WERI-Rb-1 (cell line): ENCODE data around the gene PARL.
"Not testable (repeated sequence)": the region's sequence is repeated elsewhere in the genome, so short reads cannot be mapped to it uniquely, and the experiment has no call there.

Source experiments
- DNase-seq: peaks from one replicate; pipeline ENCODE4 v3.0.0-alpha.2; 2020
- H3K27ac ChIP-seq: fragments of 250-450 bp; sonication (Bioruptor Pico); 2 replicates; pipeline ENCODE4 v1.5.1; 2020; ENCODE audit warnings: mild to moderate bottlenecking, moderate library complexity
- H3K27me3 ChIP-seq: fragments of 250-450 bp; sonication (Bioruptor Pico); 2 replicates; pipeline ENCODE4 v1.5.1; 2021; ENCODE audit warnings: mild to moderate bottlenecking, low read depth, moderate library complexity; ENCODE audit not compliant: insufficient read depth, severe bottlenecking
- H3K36me3 ChIP-seq: fragments of 250-450 bp; sonication (Bioruptor Pico); 2 replicates; pipeline ENCODE4 v1.5.1; 2020; ENCODE audit warnings: mild to moderate bottlenecking, moderate library complexity
- H3K4me3 ChIP-seq: 2 replicates; pipeline ENCODE4 v1.5.1; 2011; ENCODE audit warnings: low read depth, mild to moderate bottlenecking, control low read depth, low read length
- H3K9me3 ChIP-seq: fragments of 250-450 bp; sonication (Bioruptor Pico); 2 replicates; pipeline ENCODE4 v1.5.1; 2021; ENCODE audit warnings: mild to moderate bottlenecking, moderate library complexity; ENCODE audit not compliant: severe bottlenecking
- CTCF ChIP-seq: IDR thresholded peaks from 2 replicates; pipeline ENCODE4 v1.5.1; 2011; ENCODE audit warnings: low read depth, mild to moderate bottlenecking, control low read depth, inconsistent platforms, low read length

The PARL gene

DNA sequence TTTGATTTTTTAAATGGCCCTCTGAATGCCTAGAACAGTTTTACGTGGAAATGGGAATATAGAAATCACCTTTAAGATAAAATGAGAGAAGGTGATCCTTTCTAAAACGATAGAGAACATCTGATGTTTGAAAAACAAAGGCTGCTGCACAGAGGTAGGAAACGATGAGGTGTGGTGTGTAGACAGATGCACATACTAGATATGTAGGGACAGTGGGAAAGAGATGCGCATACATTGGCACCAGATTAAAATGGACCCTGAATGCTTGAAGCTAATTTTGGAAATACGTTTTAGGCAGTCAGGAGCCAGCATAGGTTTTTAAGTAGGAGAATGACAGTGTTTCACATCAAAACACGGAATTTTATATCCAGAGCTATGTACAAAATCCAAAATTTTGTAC lies 88.3 kb downstream of the PARL start:
- no peak for DNase-seq
- Histone ChIP-seq H3K27me3 (no peaks in the 10 kb centered on the region), H3K36me3 (peaks cover 78% of the 10 kb centered on the region), H3K27ac (no peak overlapping the region), H3K4me3 (no peak overlapping the region), H3K9me3 (no peaks in the 10 kb centered on the region)
- no peak for TF ChIP-seq CTCF

DNA sequence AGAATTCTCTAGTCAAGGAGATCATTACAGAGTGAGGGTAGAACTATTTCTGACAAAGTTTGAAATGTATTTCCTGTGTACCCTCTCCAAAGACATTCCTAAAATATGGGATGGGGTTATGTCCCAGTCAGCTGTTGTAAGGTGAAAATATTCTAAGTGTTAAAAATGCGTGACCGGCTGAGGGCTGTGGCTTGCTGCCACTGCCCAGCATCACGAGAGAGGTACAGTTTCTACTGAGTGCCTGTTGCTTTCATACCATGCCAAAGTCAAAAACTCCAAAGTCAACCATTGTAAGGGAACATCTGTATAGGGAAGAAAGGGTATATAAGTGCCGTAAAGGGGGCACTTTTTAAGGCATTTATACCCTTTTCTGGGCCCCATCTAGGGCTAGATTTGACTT lies 90.2 kb downstream of the PARL start:
- Histone ChIP-seq H3K27me3 (no peaks in the 10 kb centered on the region), H3K4me3 (no peak overlapping the region), H3K9me3 (no peaks in the 10 kb centered on the region), H3K36me3 (peaks cover 77% of the 10 kb centered on the region), H3K27ac (no peak overlapping the region)
- no peak for DNase-seq
- no peak for TF ChIP-seq CTCF

- Histone ChIP-seq H3K27me3 (no peaks in the 10 kb centered on the region), H3K36me3 (peaks cover 72% of the 10 kb centered on the region), H3K27ac (no peak overlapping the region), H3K9me3 (no peaks in the 10 kb centered on the region), H3K4me3 (no peak overlapping the region)
- DNase-seq, result no peak
- TF ChIP-seq CTCF, result no peak
Observed at GRCh38 chr3:183792976-183793375, 91.7 kb downstream of the PARL start.

DNA sequence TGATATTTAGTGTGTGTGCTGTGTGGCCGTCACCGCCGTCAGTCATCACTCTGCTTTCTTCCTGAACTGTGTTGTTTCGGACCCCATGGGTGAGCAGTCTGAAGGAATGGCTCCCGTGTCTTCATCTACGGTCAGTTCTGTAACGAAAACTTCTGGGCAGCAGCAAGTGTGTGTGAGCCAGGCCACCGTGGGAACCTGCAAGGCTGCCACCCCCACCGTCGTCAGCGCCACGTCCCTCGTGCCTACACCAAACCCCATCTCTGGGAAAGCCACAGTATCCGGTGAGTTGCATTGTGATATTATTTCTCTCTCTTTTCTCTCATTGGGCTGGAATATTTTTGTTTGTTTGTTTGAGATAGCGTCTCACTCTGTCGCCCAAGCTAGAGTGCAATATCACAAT lies 94.0 kb downstream of the PARL start:
- no peak for TF ChIP-seq CTCF
- no peak for DNase-seq
- H3K36me3 ChIP-seq, result peaks cover 78% of the 10 kb centered on the region
- H3K27ac ChIP-seq, result no peak overlapping the region
- H3K9me3 ChIP-seq, result no peaks in the 10 kb centered on the region
- no peak overlapping the region for H3K4me3 ChIP-seq
- no peaks in the 10 kb centered on the region for H3K27me3 ChIP-seq

DNA sequence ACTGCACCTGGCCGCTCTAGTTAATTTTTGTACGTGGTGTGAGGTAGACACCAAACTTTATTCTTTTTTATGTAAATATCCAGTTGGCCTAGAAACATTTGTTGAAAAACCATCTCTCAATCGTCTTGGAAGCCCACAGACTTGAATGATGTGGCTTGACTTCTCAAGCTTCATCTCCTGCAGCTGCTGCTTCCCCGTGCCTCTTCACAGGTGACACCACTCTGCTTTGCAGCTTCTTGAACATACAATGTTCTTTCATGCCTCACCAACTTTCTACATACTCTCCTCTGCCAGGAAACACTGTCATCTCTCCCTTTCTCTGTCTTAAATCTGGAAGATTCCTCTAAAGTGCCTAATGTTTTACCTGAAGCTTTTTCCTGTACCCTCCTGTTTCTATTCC lies 94.9 kb downstream of the PARL start:
- Histone ChIP-seq H3K4me3 (no peak overlapping the region), H3K27ac (no peak overlapping the region), H3K36me3 (peaks cover 85% of the 10 kb centered on the region), H3K27me3 (no peaks in the 10 kb centered on the region), H3K9me3 (no peaks in the 10 kb centered on the region)
- TF ChIP-seq CTCF, result no peak
- DNase-seq, result no peak

DNA sequence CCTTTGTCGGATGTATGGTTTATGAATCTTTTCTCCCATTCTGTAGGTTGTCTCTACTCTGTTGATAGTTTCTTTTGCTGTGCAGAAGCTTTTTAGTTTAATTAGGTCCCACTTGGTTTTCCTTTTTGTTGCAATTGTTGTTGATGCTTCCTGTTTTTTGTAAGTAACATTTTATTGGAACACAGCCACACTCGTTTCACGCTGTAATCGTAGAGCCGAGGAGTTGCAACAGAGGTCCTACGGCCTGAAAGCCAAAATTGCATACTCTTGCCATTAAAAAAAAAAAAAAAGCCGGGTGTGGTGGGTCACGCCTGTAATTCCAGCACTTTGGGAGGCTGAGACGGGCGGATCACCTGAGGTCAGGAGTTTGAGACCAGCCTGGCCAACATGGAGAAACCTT lies 100.2 kb downstream of the PARL start:
- H3K9me3 ChIP-seq, H3K4me3 ChIP-seq, H3K27ac ChIP-seq, H3K27me3 ChIP-seq, DNase-seq: not testable (repeated sequence)
- H3K36me3 ChIP-seq, result peaks cover 83% of the 10 kb centered on the region
